ENCODE results near the gene AIPL1.

DNA sequence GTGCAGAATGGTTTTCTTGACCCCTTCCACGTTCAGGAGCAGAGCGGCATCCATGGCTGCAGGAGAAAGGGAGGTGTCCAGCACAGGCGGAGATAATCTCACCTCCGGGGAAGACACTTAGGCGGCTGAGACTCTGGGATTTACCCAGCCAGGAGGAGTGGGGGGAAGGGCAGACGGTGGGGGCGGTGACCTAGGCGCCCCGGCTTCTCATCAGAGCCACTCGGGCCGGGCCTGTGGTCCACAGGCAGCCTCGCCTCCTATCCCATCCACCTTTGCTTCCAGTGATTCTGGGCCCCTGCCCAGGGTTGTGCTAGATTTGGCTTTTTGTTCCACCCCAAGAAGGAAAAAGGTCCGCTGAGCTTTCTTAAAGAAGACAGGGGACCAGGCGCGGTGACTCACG, at the start of gene AIPL1:
- no peak for TF ChIP-seq EZH2phosphoT487 (IDR thresholded peaks at IDR 0.05; ENCODE audit: borderline replicate concordance, low read length)
- TF ChIP-seq, protein P1, sequence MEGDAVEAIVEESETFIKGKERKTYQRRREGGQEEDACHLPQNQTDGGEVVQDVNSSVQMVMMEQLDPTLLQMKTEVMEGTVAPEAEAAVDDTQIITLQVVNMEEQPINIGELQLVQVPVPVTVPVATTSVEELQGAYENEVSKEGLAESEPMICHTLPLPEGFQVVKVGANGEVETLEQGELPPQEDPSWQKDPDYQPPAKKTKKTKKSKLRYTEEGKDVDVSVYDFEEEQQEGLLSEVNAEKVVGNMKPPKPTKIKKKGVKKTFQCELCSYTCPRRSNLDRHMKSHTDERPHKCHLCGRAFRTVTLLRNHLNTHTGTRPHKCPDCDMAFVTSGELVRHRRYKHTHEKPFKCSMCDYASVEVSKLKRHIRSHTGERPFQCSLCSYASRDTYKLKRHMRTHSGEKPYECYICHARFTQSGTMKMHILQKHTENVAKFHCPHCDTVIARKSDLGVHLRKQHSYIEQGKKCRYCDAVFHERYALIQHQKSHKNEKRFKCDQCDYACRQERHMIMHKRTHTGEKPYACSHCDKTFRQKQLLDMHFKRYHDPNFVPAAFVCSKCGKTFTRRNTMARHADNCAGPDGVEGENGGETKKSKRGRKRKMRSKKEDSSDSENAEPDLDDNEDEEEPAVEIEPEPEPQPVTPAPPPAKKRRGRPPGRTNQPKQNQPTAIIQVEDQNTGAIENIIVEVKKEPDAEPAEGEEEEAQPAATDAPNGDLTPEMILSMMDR (IDR thresholded peaks at IDR 0.05; ENCODE audit: low read depth, low read length, poor library complexity, severe bottlenecking), result no peak

All from DOHH2 (cell line).